K562 (cell line): ENCODE results near the gene ANP32B. TPM values are rescaled to one million over a fixed set of nuclear protein-coding genes. Genes with fewer than 3 reads are reported as not detected.
A peak's percentile ranks its signal among the peaks of the same experiment; 100 is the strongest.

Source experiments
- BCL6 ChIP-seq: fragments of 250-450 bp; sonication (Bioruptor Pico); IDR thresholded peaks from 2 replicates; pipeline ENCODE4 v1.4.0; 2020
- C11orf30 ChIP-seq: fragments of 450-650 bp; IDR thresholded peaks from 2 replicates; pipeline ENCODE4 v1.6.1; 2016; ENCODE audit warnings: low read depth, mild to moderate bottlenecking
- CC2D1A ChIP-seq: fragments of 450-650 bp; IDR thresholded peaks from 2 replicates; pipeline ENCODE4 v1.6.1; 2017; ENCODE audit warnings: mild to moderate bottlenecking
- FOXK2 ChIP-seq, 2 experiments: fragments of 450-650 bp; IDR thresholded peaks in 1 of 2; conservative IDR thresholded peaks in 1 of 2; 2 replicates each; pipeline ENCODE4 v1.6.1; 2016; ENCODE audit warnings: low read depth in 2 of 2, mild to moderate bottlenecking in 1 of 2
- GTF2E2 ChIP-seq: fragments of 200-800 bp; sonication (Bioruptor generic); IDR thresholded peaks from 2 replicates; pipeline ENCODE4 v1.6.1; 2016; ENCODE audit warnings: missing genetic modification characterization, missing compliant biosample characterization
- HDAC3 ChIP-seq: fragments of 450-650 bp; IDR thresholded peaks from 2 replicates; pipeline ENCODE4 v1.6.1; 2018; ENCODE audit warnings: borderline replicate concordance, mild to moderate bottlenecking, moderate library complexity; ENCODE audit not compliant: partially characterized antibody
- ILF3 ChIP-seq: fragments of 450-650 bp; IDR thresholded peaks from 2 replicates; pipeline ENCODE4 v1.6.1; 2018; ENCODE audit warnings: antibody characterized with exemption, mild to moderate bottlenecking, moderate library complexity, borderline replicate concordance
- KAT2B ChIP-seq: IDR thresholded peaks from one replicate; pipeline ENCODE4 v1.6.1; 2012; ENCODE audit warnings: low read depth, mild to moderate bottlenecking, control low read depth, inconsistent platforms, low read length, moderate library complexity
- MAFF ChIP-seq: IDR thresholded peaks from 2 replicates; pipeline ENCODE4 v1.6.1; 2012; ENCODE audit warnings: low read length, improper control_type of control experiment
- MYNN ChIP-seq, 2 experiments: sonication (generic); formaldehyde crosslinking in 1 of 2; IDR thresholded peaks; 2 replicates each; pipeline versions ENCODE4 v1.5.0 to v1.6.1; 2016 to 2020; ENCODE audit warnings: antibody characterized with exemption in 1 of 2, missing genetic modification reagents in 1 of 2
- NCOA6 ChIP-seq: fragments of 450-650 bp; IDR thresholded peaks from 2 replicates; pipeline ENCODE4 v1.6.1; 2017; ENCODE audit warnings: mild to moderate bottlenecking
- NFE2 ChIP-seq: IDR thresholded peaks from 2 replicates; pipeline ENCODE4 v1.6.1; 2014; ENCODE audit warnings: antibody characterized with exemption, low read depth
- PURB ChIP-seq: sonication (generic); formaldehyde crosslinking; IDR thresholded peaks from 2 replicates; pipeline ENCODE4 v1.9.0; 2021; ENCODE audit warnings: low read depth, mild to moderate bottlenecking, missing genetic modification reagents
- RBM25 ChIP-seq: fragments of 200-400 bp; formaldehyde crosslinking; IDR thresholded peaks from 2 replicates; pipeline ENCODE4 v1.6.1; 2018; ENCODE audit warnings: low read length, low read depth, moderate library complexity; ENCODE audit not compliant: severe bottlenecking
- SMARCE1 ChIP-seq: fragments of 450-650 bp; IDR thresholded peaks from 2 replicates; pipeline ENCODE4 v1.7.1; 2016; ENCODE audit warnings: mild to moderate bottlenecking
- SP1 ChIP-seq: sonication (generic); formaldehyde crosslinking; IDR thresholded peaks from 2 replicates; pipeline ENCODE4 v1.8.1; 2022; ENCODE audit warnings: mild to moderate bottlenecking, missing genetic modification reagents
- TAF1 ChIP-seq: IDR thresholded peaks from 2 replicates; pipeline ENCODE4 v1.6.1; 2011; ENCODE audit warnings: mild to moderate bottlenecking, low read length, moderate library complexity; ENCODE audit not compliant: insufficient read depth, control insufficient read depth, severe bottlenecking; ENCODE audit errors: extremely low read depth
- polyA plus RNA-seq, 8 experiments: library from polyadenylated mRNA; depleted of rRNA in 4 of 8; stranded (reverse) in 5 of 8; unstranded in 3 of 8; fragments of >200 nt; fragmentation: Nextera tagmentation in 2 of 8; fragmentation: Illumina TruSeq in 1 of 8; extraction: Ambion mirVana in 2 of 8; extraction: Trizol in 1 of 8; gene quantifications; 2 replicates each; pipeline versions ENCODE4 v1.2.1 to v1.2.3, GENCODE V29; 2011 to 2014; ENCODE audit warnings: inconsistent platforms in 1 of 8, missing spikeins in 1 of 8
- total RNA-seq, 7 experiments: library from RNA; depleted of rRNA in 6 of 7; stranded (reverse); fragments of >200 nt in 6 of 7; fragmentation: Illumina TruSeq in 2 of 7; extraction: Trizol in 2 of 7; gene quantifications; 2 replicates each; pipeline versions ENCODE4 v1.2.1 to v1.2.3, GENCODE V29; 2011 to 2021; ENCODE audit warnings: low replicate concordance in 1 of 7
- TF ChIP-seq, protein P1 (sequence below): fragments of 200-800 bp; sonication (Bioruptor generic); IDR thresholded peaks from 2 replicates; pipeline ENCODE4 v1.6.1; 2017; ENCODE audit warnings: missing genetic modification characterization, missing compliant biosample characterization
- TF ChIP-seq, protein P2 (sequence below): fragments of 250-450 bp; sonication (Bioruptor Pico); IDR thresholded peaks from 2 replicates; pipeline ENCODE4 v1.8.0; 2021; ENCODE audit warnings: moderate library complexity, mild to moderate bottlenecking, inconsistent platforms
- TF ChIP-seq, protein P3 (sequence below), 2 experiments: fragments of 450-650 bp; IDR thresholded peaks; 2 replicates each; pipeline ENCODE4 v1.6.1; 2016
- TF ChIP-seq, protein P4 (sequence below): IDR thresholded peaks from 2 replicates; pipeline ENCODE4 v1.6.1; 2012; ENCODE audit warnings: low read depth, low read length, improper control_type of control experiment, borderline replicate concordance

Gene ANP32B
- total and polyA plus RNA-seq, 9 of the 15 experiments (the other 6 are each of a cell fraction or from before 2014, with no cell fraction given): 68.9 to 815 (median 141) TPM

DNA sequence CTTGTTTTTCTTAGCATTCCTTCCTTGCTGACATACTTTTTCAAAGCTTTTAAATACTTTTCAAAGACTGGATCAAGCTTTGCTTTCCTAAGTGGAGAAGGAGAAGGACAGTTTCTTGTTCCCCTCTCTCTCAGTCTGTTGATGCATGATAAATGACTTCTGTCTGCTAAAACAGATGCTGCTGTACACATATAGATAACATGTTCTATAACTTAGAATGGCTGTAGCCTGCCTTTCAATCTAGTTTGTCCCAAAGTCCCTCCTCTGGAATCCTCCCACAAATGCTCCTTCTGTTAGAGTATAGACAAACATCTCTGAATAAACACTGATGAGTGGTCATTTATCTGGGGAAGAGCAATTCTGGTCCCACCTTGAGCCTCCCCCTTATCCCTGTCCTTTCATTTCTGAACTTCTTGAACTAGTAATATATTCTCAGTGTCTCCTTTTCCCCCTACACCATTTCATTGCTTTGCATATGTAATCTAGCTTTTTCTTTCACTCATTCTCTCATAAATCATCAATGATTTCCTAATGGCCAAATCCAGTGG, 39.8 kb upstream of the ANP32B start (continued):
- TF ChIP-seq MYNN (IDR thresholded peaks at IDR 0.05) (peak; percentile 52; the same call in 1 of the 2 replicates), MYNN (CRISPR knock-in tag; IDR thresholded peaks at IDR 0.05) (no peak), GTF2E2 (tag) (no peak; the same call in 1 of the 2 replicates), PURB (no peak), C11orf30 (peak; percentile 48; the same call in 1 of the 2 replicates), CC2D1A (peak; percentile 90; the same call in 1 of the 2 replicates), TAF1 (peak; percentile 18), HDAC3 (peak; percentile 93), BCL6 (CRISPR knock-in tag) (no peak), NFE2 (peak; percentile 53), RBM25 (peak; percentile 58), NCOA6 (no peak), FOXK2 (conservative IDR thresholded peaks at IDR 0.05 in 1 of 2, IDR thresholded peaks at IDR 0.05 in 1 of 2; ENCODE audit: low read depth in 2 of 2) (peak in 1 of 2 experiments; percentile 36; a peak in 3 of 4 replicates), ILF3 (0 out of 2 replicates have a peak, but pooled peaks have one; percentile 56), SMARCE1 (peak; percentile 96), SP1 (CRISPR knock-in tag) (peak; percentile 62; the same call in 1 of the 2 replicates), KAT2B (no peak), MAFF (no peak)
- TF ChIP-seq, protein P1, sequence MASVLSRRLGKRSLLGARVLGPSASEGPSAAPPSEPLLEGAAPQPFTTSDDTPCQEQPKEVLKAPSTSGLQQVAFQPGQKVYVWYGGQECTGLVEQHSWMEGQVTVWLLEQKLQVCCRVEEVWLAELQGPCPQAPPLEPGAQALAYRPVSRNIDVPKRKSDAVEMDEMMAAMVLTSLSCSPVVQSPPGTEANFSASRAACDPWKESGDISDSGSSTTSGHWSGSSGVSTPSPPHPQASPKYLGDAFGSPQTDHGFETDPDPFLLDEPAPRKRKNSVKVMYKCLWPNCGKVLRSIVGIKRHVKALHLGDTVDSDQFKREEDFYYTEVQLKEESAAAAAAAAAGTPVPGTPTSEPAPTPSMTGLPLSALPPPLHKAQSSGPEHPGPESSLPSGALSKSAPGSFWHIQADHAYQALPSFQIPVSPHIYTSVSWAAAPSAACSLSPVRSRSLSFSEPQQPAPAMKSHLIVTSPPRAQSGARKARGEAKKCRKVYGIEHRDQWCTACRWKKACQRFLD (CRISPR knock-in tag): peak; percentile 84; the same call in 1 of the 2 replicates
- TF ChIP-seq, protein P2, sequence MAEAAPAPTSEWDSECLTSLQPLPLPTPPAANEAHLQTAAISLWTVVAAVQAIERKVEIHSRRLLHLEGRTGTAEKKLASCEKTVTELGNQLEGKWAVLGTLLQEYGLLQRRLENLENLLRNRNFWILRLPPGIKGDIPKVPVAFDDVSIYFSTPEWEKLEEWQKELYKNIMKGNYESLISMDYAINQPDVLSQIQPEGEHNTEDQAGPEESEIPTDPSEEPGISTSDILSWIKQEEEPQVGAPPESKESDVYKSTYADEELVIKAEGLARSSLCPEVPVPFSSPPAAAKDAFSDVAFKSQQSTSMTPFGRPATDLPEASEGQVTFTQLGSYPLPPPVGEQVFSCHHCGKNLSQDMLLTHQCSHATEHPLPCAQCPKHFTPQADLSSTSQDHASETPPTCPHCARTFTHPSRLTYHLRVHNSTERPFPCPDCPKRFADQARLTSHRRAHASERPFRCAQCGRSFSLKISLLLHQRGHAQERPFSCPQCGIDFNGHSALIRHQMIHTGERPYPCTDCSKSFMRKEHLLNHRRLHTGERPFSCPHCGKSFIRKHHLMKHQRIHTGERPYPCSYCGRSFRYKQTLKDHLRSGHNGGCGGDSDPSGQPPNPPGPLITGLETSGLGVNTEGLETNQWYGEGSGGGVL: no peak
- TF ChIP-seq, protein P3, sequence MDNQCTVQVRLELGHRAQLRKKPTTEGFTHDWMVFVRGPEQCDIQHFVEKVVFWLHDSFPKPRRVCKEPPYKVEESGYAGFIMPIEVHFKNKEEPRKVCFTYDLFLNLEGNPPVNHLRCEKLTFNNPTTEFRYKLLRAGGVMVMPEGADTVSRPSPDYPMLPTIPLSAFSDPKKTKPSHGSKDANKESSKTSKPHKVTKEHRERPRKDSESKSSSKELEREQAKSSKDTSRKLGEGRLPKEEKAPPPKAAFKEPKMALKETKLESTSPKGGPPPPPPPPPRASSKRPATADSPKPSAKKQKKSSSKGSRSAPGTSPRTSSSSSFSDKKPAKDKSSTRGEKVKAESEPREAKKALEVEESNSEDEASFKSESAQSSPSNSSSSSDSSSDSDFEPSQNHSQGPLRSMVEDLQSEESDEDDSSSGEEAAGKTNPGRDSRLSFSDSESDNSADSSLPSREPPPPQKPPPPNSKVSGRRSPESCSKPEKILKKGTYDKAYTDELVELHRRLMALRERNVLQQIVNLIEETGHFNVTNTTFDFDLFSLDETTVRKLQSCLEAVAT (IDR thresholded peaks at IDR 0.05): peak in 1 of 2 experiments; percentile 35; a peak in 2 of 4 replicates
- TF ChIP-seq, protein P4, sequence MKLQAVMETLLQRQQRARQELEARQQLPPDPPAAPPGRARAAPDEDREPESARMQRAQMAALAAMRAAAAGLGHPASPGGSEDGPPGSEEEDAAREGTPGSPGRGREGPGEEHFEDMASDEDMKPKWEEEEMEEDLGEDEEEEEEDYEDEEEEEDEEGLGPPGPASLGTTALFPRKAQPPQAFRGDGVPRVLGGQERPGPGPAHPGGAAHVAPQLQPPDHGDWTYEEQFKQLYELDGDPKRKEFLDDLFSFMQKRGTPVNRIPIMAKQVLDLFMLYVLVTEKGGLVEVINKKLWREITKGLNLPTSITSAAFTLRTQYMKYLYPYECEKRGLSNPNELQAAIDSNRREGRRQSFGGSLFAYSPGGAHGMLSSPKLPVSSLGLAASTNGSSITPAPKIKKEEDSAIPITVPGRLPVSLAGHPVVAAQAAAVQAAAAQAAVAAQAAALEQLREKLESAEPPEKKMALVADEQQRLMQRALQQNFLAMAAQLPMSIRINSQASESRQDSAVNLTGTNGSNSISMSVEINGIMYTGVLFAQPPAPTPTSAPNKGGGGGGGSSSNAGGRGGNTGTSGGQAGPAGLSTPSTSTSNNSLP: peak; percentile 65
